ENCODE results near the gene CCR6.
"Not testable (repeated sequence)": the region's sequence is repeated elsewhere in the genome, so short reads cannot be mapped to it uniquely, and the experiment has no call there.

Gene CCR6

GRCh38 chr6:167157414-167157813 is 34.5 kb downstream of the CCR6 start:
- Mint-ChIP-seq H3K9me3 (no peaks in the 10 kb centered on the region), H3K27ac (no peak overlapping the region), H3K4me1 (peaks cover 19% of the 10 kb centered on the region), H3K36me3 (no peaks in the 10 kb centered on the region), H3K4me3 (no peak overlapping the region)
- DNase-seq (ENCODE audit: low spot score in 2 of 2) (no peak), ATAC-seq (no peak)

GRCh38 chr6:167157863-167158262 is 35.0 kb downstream of the CCR6 start, which contains the start of gene GPR31:
Gene GPR31, minus strand, starts transcription at chr6:167157980. Its CDS starts 149 bp downstream, at chr6:167157831.
- no peak within 1 kb of the TSS for H3K27ac Mint-ChIP-seq
- no peaks in the 10 kb centered on the region for H3K9me3 Mint-ChIP-seq
- ATAC-seq (no peak), DNase-seq (ENCODE audit: low spot score in 2 of 2) (no peak)
- no peak within 1 kb of the TSS for H3K4me3 Mint-ChIP-seq
- peaks cover 15% of the 10 kb centered on the region for H3K4me1 Mint-ChIP-seq
- no peaks in the 10 kb centered on the region for H3K36me3 Mint-ChIP-seq

GRCh38 chr6:167161851-167162467 is 39.1 kb downstream of the CCR6 start:
- Mint-ChIP-seq H3K36me3 (no peaks in the 10 kb centered on the region), H3K27ac (no peak overlapping the region), H3K9me3 (no peaks in the 10 kb centered on the region), H3K4me3 (no peak overlapping the region), H3K4me1 (no peaks in the 10 kb centered on the region)
- DNase-seq (ENCODE audit: low spot score in 2 of 2) = no peak
- no peak for ATAC-seq

GRCh38 chr6:167162591-167162990 is 39.7 kb downstream of the CCR6 start:
- H3K4me1 Mint-ChIP-seq = no peaks in the 10 kb centered on the region
- ATAC-seq = no peak
- no peak overlapping the region for H3K27ac Mint-ChIP-seq

GRCh38 chr6:167163476-167164011 is 40.6 kb downstream of the CCR6 start:
- H3K36me3 Mint-ChIP-seq = no peaks in the 10 kb centered on the region
- H3K27ac Mint-ChIP-seq = no peak overlapping the region
- no peak overlapping the region for H3K4me3 Mint-ChIP-seq
- H3K9me3 Mint-ChIP-seq = no peaks in the 10 kb centered on the region
- H3K4me1 Mint-ChIP-seq = no peaks in the 10 kb centered on the region
- no peak for ATAC-seq
- DNase-seq (ENCODE audit: low spot score in 2 of 2) = no peak

More at GRCh38 chr6:167162591-167162990, 39.7 kb downstream of the CCR6 start:
- H3K9me3 Mint-ChIP-seq = no peaks in the 10 kb centered on the region
- no peak overlapping the region for H3K4me3 Mint-ChIP-seq
- H3K36me3 Mint-ChIP-seq = no peaks in the 10 kb centered on the region
- DNase-seq (ENCODE audit: low spot score in 2 of 2) = no peak

GRCh38 chr6:167164261-167164660 is 41.4 kb downstream of the CCR6 start:
- DNase-seq (ENCODE audit: low spot score in 2 of 2) (no peak), ATAC-seq (no peak)
- no peaks in the 10 kb centered on the region for H3K4me1 Mint-ChIP-seq
- no peaks in the 10 kb centered on the region for H3K36me3 Mint-ChIP-seq
- H3K27ac Mint-ChIP-seq = no peak overlapping the region
- H3K9me3 Mint-ChIP-seq = no peaks in the 10 kb centered on the region
- H3K4me3 Mint-ChIP-seq = no peak overlapping the region

- Mint-ChIP-seq H3K27ac (no peak overlapping the region), H3K9me3 (no peaks in the 10 kb centered on the region), H3K36me3 (no peaks in the 10 kb centered on the region), H3K4me1 (no peaks in the 10 kb centered on the region), H3K4me3 (no peak overlapping the region)
- DNase-seq (ENCODE audit: low spot score in 2 of 2) (no peak), ATAC-seq (peak; percentile 51)
Observed at GRCh38 chr6:167165858-167166471, 43.1 kb downstream of the CCR6 start.

GRCh38 chr6:167167699-167168098 is 44.8 kb downstream of the CCR6 start:
- not testable (repeated sequence) for H3K36me3 Mint-ChIP-seq; H3K4me3 Mint-ChIP-seq; H3K27ac Mint-ChIP-seq; DNase-seq (ENCODE audit: low spot score in 2 of 2); H3K9me3 Mint-ChIP-seq; ATAC-seq; H3K4me1 Mint-ChIP-seq

GRCh38 chr6:167168296-167168695 is 45.4 kb downstream of the CCR6 start:
- H3K4me3 Mint-ChIP-seq; DNase-seq (ENCODE audit: low spot score in 2 of 2); H3K27ac Mint-ChIP-seq; H3K9me3 Mint-ChIP-seq; H3K4me1 Mint-ChIP-seq; H3K36me3 Mint-ChIP-seq: not testable (repeated sequence)
- ATAC-seq = peak; percentile 46

- not testable (repeated sequence) for H3K36me3 Mint-ChIP-seq; H3K9me3 Mint-ChIP-seq; ATAC-seq; DNase-seq (ENCODE audit: low spot score in 2 of 2); H3K4me1 Mint-ChIP-seq; H3K27ac Mint-ChIP-seq; H3K4me3 Mint-ChIP-seq
Observed at GRCh38 chr6:167169867-167170266, 47.0 kb downstream of the CCR6 start.

- H3K4me1 Mint-ChIP-seq; H3K4me3 Mint-ChIP-seq; H3K27ac Mint-ChIP-seq; DNase-seq (ENCODE audit: low spot score in 2 of 2); H3K9me3 Mint-ChIP-seq; ATAC-seq; H3K36me3 Mint-ChIP-seq: not testable (repeated sequence)
Observed at GRCh38 chr6:167171300-167171699, 48.4 kb downstream of the CCR6 start.

GRCh38 chr6:167172011-167172410 is 49.1 kb downstream of the CCR6 start:
- ATAC-seq; H3K36me3 Mint-ChIP-seq; DNase-seq (ENCODE audit: low spot score in 2 of 2); H3K4me1 Mint-ChIP-seq; H3K9me3 Mint-ChIP-seq; H3K4me3 Mint-ChIP-seq; H3K27ac Mint-ChIP-seq: not testable (repeated sequence)

GRCh38 chr6:167177271-167177670 is 54.4 kb downstream of the CCR6 start:
- H3K27ac Mint-ChIP-seq, H3K36me3 Mint-ChIP-seq: not testable (repeated sequence)
- peak; percentile 18 for ATAC-seq

GRCh38 chr6:167178896-167179655 is 56.2 kb downstream of the CCR6 start:
- not testable (repeated sequence) for H3K4me3 Mint-ChIP-seq

More at GRCh38 chr6:167177271-167177670, 54.4 kb downstream of the CCR6 start:
- not testable (repeated sequence) for H3K4me1 Mint-ChIP-seq; DNase-seq (ENCODE audit: low spot score in 2 of 2); H3K9me3 Mint-ChIP-seq; H3K4me3 Mint-ChIP-seq

GRCh38 chr6:167180086-167180485 is 57.2 kb downstream of the CCR6 start:
- not testable (repeated sequence) for H3K4me3 Mint-ChIP-seq; H3K4me1 Mint-ChIP-seq; ATAC-seq; DNase-seq (ENCODE audit: low spot score in 2 of 2); H3K27ac Mint-ChIP-seq; H3K9me3 Mint-ChIP-seq; H3K36me3 Mint-ChIP-seq

More at GRCh38 chr6:167178896-167179655, 56.2 kb downstream of the CCR6 start:
- not testable (repeated sequence) for DNase-seq (ENCODE audit: low spot score in 2 of 2); H3K4me1 Mint-ChIP-seq; ATAC-seq; H3K27ac Mint-ChIP-seq; H3K36me3 Mint-ChIP-seq; H3K9me3 Mint-ChIP-seq

Measured in stimulated activated effector memory CD8-positive, alpha-beta T cell treated with anti-CD3 and anti-CD28 coated beads, Interleukin-12 subunit alpha, Interleukin-12 subunit beta, amount 100 ng/mL, for 72 hours (primary cell).